Endothelial cell of umbilical vein (primary cell): ENCODE results near the gene LINC01488. TPM values are rescaled to one million over a fixed set of nuclear protein-coding genes. Genes with fewer than 3 reads are reported as not detected.

Source experiments
- BruUV-seq: library from RNA; stranded (reverse); fragments of 400-500 nt; replicated peaks from 2 replicates; lab custom pipeline; 2021; lab: Mats Ljungman, UMichigan
- CTCF ChIA-PET: fragments of 300-600, 350-600 bp; sonication (Branson Sonifier 250); formaldehyde crosslinking; loops from one replicate; lab custom pipeline; 2021; ENCODE audit warnings: antibody characterized with exemption, inconsistent platforms; lab: Charles Lee
- POLR2A ChIA-PET: fragments of 300-600, 350-600 bp; sonication (Branson Sonifier 250); formaldehyde crosslinking; loops from one replicate; lab custom pipeline; 2021; ENCODE audit warnings: antibody characterized with exemption, inconsistent platforms; lab: Charles Lee
- DNase-seq: peaks from one replicate; pipeline ENCODE4 v3.0.0-alpha.2; 2011; ENCODE audit warnings: low read depth, low spot score
- FAIRE-seq: peaks from 2 replicates; lab custom pipeline; 2011; peaks lifted over from hg19 to GRCh38; lab: Jason Lieb, UNC
- H2AFZ ChIP-seq: 2 replicates; pipeline ENCODE4 v1.6.0; 2012; ENCODE audit warnings: low read depth, low read length, control low read depth, inconsistent platforms
- H3K27ac ChIP-seq: 2 replicates; pipeline ENCODE4 v1.5.1; 2011; ENCODE audit warnings: low read depth, mild to moderate bottlenecking, control low read depth, low read length, moderate library complexity; ENCODE audit not compliant: insufficient read depth
- H3K27me3 ChIP-seq, 2 experiments: 2 replicates each; pipeline versions ENCODE4 v1.6.0 to v1.6.1; 2011; ENCODE audit warnings: low read length in 2 of 2, mixed read lengths in 1 of 2; ENCODE audit not compliant: control insufficient read depth in 2 of 2, insufficient read depth in 2 of 2
- H3K36me3 ChIP-seq, 2 experiments: 2 replicates in 1 of 2; 3 replicates in 1 of 2; pipeline ENCODE4 v1.5.1; 2011; ENCODE audit warnings: low read length in 2 of 2, mild to moderate bottlenecking in 1 of 2, moderate library complexity in 1 of 2; ENCODE audit not compliant: control insufficient read depth in 2 of 2, insufficient read depth in 2 of 2; ENCODE audit errors: extremely low read depth in 1 of 2
- H3K4me1 ChIP-seq: 3 replicates; pipeline ENCODE4 v1.5.1; 2011; ENCODE audit warnings: mild to moderate bottlenecking, low read length; ENCODE audit not compliant: control insufficient read depth, insufficient read depth; ENCODE audit errors: extremely low read depth
- H3K4me2 ChIP-seq: 2 replicates; pipeline ENCODE4 v1.6.1; 2011; ENCODE audit warnings: low read length, control low read depth, mixed read lengths; ENCODE audit not compliant: insufficient read depth
- H3K4me3 ChIP-seq, 3 experiments: fragments of 200-600 bp in 1 of 3; sonication (generic), shearing (Covaris generic) in 1 of 3; replicated peaks in 1 of 3; 2 replicates each; pipeline ENCODE4 v1.5.1; 2011 to 2016; ENCODE audit warnings: control low read depth in 3 of 3, low read length in 3 of 3, mild to moderate bottlenecking in 2 of 3, inconsistent platforms in 1 of 3, low read depth in 1 of 3, moderate library complexity in 1 of 3; ENCODE audit not compliant: insufficient read depth in 1 of 3
- H3K79me2 ChIP-seq: 2 replicates; pipeline ENCODE4 v1.6.0; 2012; ENCODE audit warnings: low read length, inconsistent platforms; ENCODE audit not compliant: control insufficient read depth, insufficient read depth
- H3K9ac ChIP-seq: replicated peaks from 2 replicates; pipeline ENCODE3; 2011; ENCODE audit warnings: low read length, control low read depth; ENCODE audit not compliant: insufficient read depth; ENCODE audit errors: extremely low read depth
- H3K9me1 ChIP-seq: replicated peaks from 3 replicates; pipeline ENCODE4 v1.6.0; 2011; ENCODE audit warnings: mild to moderate bottlenecking, low read length; ENCODE audit not compliant: control insufficient read depth, insufficient read depth; ENCODE audit errors: extremely low read depth
- H3K9me3 ChIP-seq: replicated peaks from 2 replicates; pipeline ENCODE4 v1.5.1; 2012; ENCODE audit warnings: low read length, inconsistent platforms; ENCODE audit not compliant: control insufficient read depth, insufficient read depth
- H4K20me1 ChIP-seq: replicated peaks from 2 replicates; pipeline ENCODE3; 2011; ENCODE audit warnings: mild to moderate bottlenecking, low read length; ENCODE audit not compliant: control insufficient read depth, insufficient read depth; ENCODE audit errors: extremely low read depth
- EZH2 ChIP-seq: IDR thresholded peaks from 2 replicates; pipeline ENCODE4 v1.6.1; 2012; ENCODE audit warnings: borderline replicate concordance, low read depth, mild to moderate bottlenecking, moderate library complexity, low read length, inconsistent platforms; ENCODE audit not compliant: severe bottlenecking
- FOS ChIP-seq: IDR thresholded peaks from 2 replicates; pipeline ENCODE4 v1.6.1; 2011; ENCODE audit warnings: mild to moderate bottlenecking, low read length, moderate library complexity, borderline replicate concordance; ENCODE audit not compliant: insufficient read depth
- GATA2 ChIP-seq: IDR thresholded peaks from 2 replicates; pipeline ENCODE4 v1.7.0; 2011; ENCODE audit warnings: low read depth, mild to moderate bottlenecking, moderate library complexity, mixed read lengths, low read length; ENCODE audit not compliant: insufficient read length, insufficient read depth
- JUN ChIP-seq: IDR thresholded peaks from 2 replicates; pipeline ENCODE4 v1.6.1; 2011; ENCODE audit warnings: borderline replicate concordance, low read depth; ENCODE audit not compliant: insufficient read length, insufficient read depth
- MAX ChIP-seq: IDR thresholded peaks from 2 replicates; pipeline ENCODE4 v1.6.1; 2011; ENCODE audit not compliant: insufficient read depth, insufficient read length
- MYC ChIP-seq: IDR thresholded peaks from one replicate; pipeline ENCODE4 v1.6.1; 2011; ENCODE audit warnings: mild to moderate bottlenecking, low read depth, low read length
- POLR2A ChIP-seq: IDR thresholded peaks from 2 replicates; pipeline ENCODE4 v1.6.1; 2012; ENCODE audit warnings: low read depth, mild to moderate bottlenecking, control low read depth, low read length
- POLR2AphosphoS5 ChIP-seq: IDR thresholded peaks from 2 replicates; pipeline ENCODE4 v1.6.1; 2012; ENCODE audit warnings: low read depth, mild to moderate bottlenecking, control low read depth, low read length, moderate library complexity; ENCODE audit not compliant: insufficient read depth
- dilution Hi-C: fragments of 300-500 bp; cut with MboI; formaldehyde crosslinking; loops from one replicate; pipeline ENCODE4 v1.15.0; 2019; ENCODE audit warnings: low sequenced_read_pairs; ENCODE audit not compliant: extremely low pct_ligation_motif_present
- intact Hi-C: fragments of 100-400 bp; cut with micrococcal nuclease; formaldehyde crosslinking; loops from one replicate; pipeline ENCODE4 v1.10.0; 2022
- polyA plus RNA-seq, 4 experiments: library from polyadenylated mRNA; depleted of rRNA in 3 of 4; stranded (reverse) in 3 of 4; unstranded in 1 of 4; fragments of >200 nt; gene quantifications; 2 replicates each; pipeline versions ENCODE4 v1.2.1 to v1.2.3, GENCODE V29; 2011 to 2012; ENCODE audit warnings: missing spikeins in 1 of 4
- total RNA-seq: library from RNA; stranded (reverse); gene quantifications from 2 replicates; pipeline ENCODE4 v1.2.3, GENCODE V29; 2021
- TF ChIP-seq, protein P1 (sequence below), 2 donors: IDR thresholded peaks; 1 replicate in 1 of 2; 2 replicates in 1 of 2; pipeline ENCODE4 v1.5.1; 2011; ENCODE audit warnings: low read length in 2 of 2, mild to moderate bottlenecking in 2 of 2, moderate library complexity in 2 of 2, control low read depth in 1 of 2, inconsistent platforms in 1 of 2, low read depth in 1 of 2; ENCODE audit not compliant: insufficient read depth in 1 of 2; ENCODE audit errors: extremely low read depth in 1 of 2

LINC01488 gene
- total and polyA plus RNA-seq, 2 donors (not counting 3 experiments of a cell fraction or from before 2014, with no cell fraction given): not detected

GRCh38 chr11:69493931-69494821 is 12.7 kb downstream of the LINC01488 start:
- Histone ChIP-seq H3K9me1 (no peaks in the 10 kb centered on the region), H3K36me3 (no peaks in the 10 kb centered on the region), H3K9me3 (no peaks in the 10 kb centered on the region), H3K79me2 (no peaks in the 10 kb centered on the region), H3K27ac (peak overlapping the region; percentile 72), H3K4me1 (peaks cover 29% of the 10 kb centered on the region), H3K4me2 (no peak overlapping the region), H4K20me1 (no peaks in the 10 kb centered on the region), H3K9ac (peak overlapping the region; percentile 39), H3K4me3 (no peak overlapping the region), H2AFZ (no peak overlapping the region), H3K27me3 (no peaks in the 10 kb centered on the region)
- intact Hi-C loops: loop anchor here (1.0 kb wide), 1 partner anchor 142 kb away; no protein-coding TSS in a partner anchor
- no peak for TF ChIP-seq MYC
- no peak for TF ChIP-seq EZH2
- TF ChIP-seq JUN: peak; percentile 78
- peak; percentile 98 for TF ChIP-seq GATA2
- no peak for TF ChIP-seq POLR2A
- TF ChIP-seq POLR2AphosphoS5: peak; percentile 84
- TF ChIP-seq FOS: peak; percentile 50
- TF ChIP-seq MAX: no peak
- TF ChIP-seq, protein P1, sequence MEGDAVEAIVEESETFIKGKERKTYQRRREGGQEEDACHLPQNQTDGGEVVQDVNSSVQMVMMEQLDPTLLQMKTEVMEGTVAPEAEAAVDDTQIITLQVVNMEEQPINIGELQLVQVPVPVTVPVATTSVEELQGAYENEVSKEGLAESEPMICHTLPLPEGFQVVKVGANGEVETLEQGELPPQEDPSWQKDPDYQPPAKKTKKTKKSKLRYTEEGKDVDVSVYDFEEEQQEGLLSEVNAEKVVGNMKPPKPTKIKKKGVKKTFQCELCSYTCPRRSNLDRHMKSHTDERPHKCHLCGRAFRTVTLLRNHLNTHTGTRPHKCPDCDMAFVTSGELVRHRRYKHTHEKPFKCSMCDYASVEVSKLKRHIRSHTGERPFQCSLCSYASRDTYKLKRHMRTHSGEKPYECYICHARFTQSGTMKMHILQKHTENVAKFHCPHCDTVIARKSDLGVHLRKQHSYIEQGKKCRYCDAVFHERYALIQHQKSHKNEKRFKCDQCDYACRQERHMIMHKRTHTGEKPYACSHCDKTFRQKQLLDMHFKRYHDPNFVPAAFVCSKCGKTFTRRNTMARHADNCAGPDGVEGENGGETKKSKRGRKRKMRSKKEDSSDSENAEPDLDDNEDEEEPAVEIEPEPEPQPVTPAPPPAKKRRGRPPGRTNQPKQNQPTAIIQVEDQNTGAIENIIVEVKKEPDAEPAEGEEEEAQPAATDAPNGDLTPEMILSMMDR (IDR thresholded peaks at IDR 0.05; ENCODE audit: extremely low read depth in 1 of 2, insufficient read depth in 1 of 2, low read depth in 1 of 2, low read length in 2 of 2): no peak
- POLR2A ChIA-PET: no interaction called here
- CTCF ChIA-PET: interaction anchor here (1.7 to 2.1 kb wide), 3 partner anchors 12 to 201 kb away, joined by 4 to 6 read pairs (median 5); partner anchors contain the start of gene MYEOV
- no TSS peak for BruUV-seq
- DNase-seq (peak; percentile 61), FAIRE-seq (peak; percentile 83)
- dilution Hi-C loops: no loop called here
